ENCODE measurements around the gene PEX12. TPM values are rescaled to one million over a fixed set of nuclear protein-coding genes. Genes with fewer than 3 reads are reported as not detected.

PEX12 gene
- total RNA-seq, 1 experiment from 2014 or later = 5.8 TPM

GRCh38 chr17:35609831-35610230 lies 31.5 kb upstream of the PEX12 start:
- ChIA-PET CTCF (interaction anchor here (0.7 kb wide), 1 partner anchor 9 kb away, joined by 11 read pairs; no protein-coding TSS in a partner anchor), POLR2A (ENCODE audit: unreplicated experiment) (no interaction called here)
- Histone ChIP-seq H3K4me1 (replicated peaks; ENCODE audit: insufficient read depth) (no peaks in the 10 kb centered on the region), H3K4me2 (no peak overlapping the region), H3K36me3 (ENCODE audit: low read depth) (peaks cover 13% of the 10 kb centered on the region; the same call in 1 of the 2 replicates), H2AFZ (no peak overlapping the region), H3F3A (ENCODE audit: insufficient read depth, low read depth) (no peaks in the 10 kb centered on the region), H3K9me3 (ENCODE audit: insufficient read depth, low read depth) (no peaks in the 10 kb centered on the region), H3K4me3 (no peak overlapping the region), H4K20me1 (ENCODE audit: insufficient read depth) (peaks cover 7% of the 10 kb centered on the region; the same call in 1 of the 2 replicates), H3K9me2 (ENCODE audit: insufficient read depth) (no peaks in the 10 kb centered on the region), H3K27ac (no peak overlapping the region), H3K79me2 (ENCODE audit: low read depth) (no peaks in the 10 kb centered on the region), H3K27me3 (ENCODE audit: insufficient read depth, low read depth) (no peaks in the 10 kb centered on the region)
- intact Hi-C loops (cut with micrococcal nuclease; ENCODE audit: unreplicated experiment) = loop anchor here (10.0 kb wide), 1 partner anchor 195 kb away; the partner anchor contains the start of gene TAF15
- BruUV-seq (replicated peaks) = no TSS peak
- TF ChIP-seq EZH2 (IDR thresholded peaks at IDR 0.05; ENCODE audit: low read depth) = no peak
- TF ChIP-seq CTCF (conservative IDR thresholded peaks at IDR 0.05) = no peak
- no peak for DNase-seq

- peaks cover 4% of the 10 kb centered on the region; the same call in 1 of the 2 replicates for H4K20me1 ChIP-seq (ENCODE audit: insufficient read depth)
- ChIA-PET POLR2A (ENCODE audit: unreplicated experiment) (no interaction called here), CTCF (no interaction called here)
- no peaks in the 10 kb centered on the region for H3K79me2 ChIP-seq (ENCODE audit: low read depth)
- no peak overlapping the region for H3K27ac ChIP-seq
- no peak for DNase-seq
- H3F3A ChIP-seq (ENCODE audit: insufficient read depth, low read depth) = no peaks in the 10 kb centered on the region
- no peak overlapping the region for H3K4me2 ChIP-seq
- no peak overlapping the region for H3K4me3 ChIP-seq
- H2AFZ ChIP-seq = no peak overlapping the region
- H3K27me3 ChIP-seq (ENCODE audit: insufficient read depth, low read depth) = no peaks in the 10 kb centered on the region
- no TSS peak for BruUV-seq (replicated peaks)
- TF ChIP-seq CTCF (conservative IDR thresholded peaks at IDR 0.05) = no peak
- TF ChIP-seq EZH2 (IDR thresholded peaks at IDR 0.05; ENCODE audit: low read depth) = no peak
- no peaks in the 10 kb centered on the region for H3K9me3 ChIP-seq (ENCODE audit: insufficient read depth, low read depth)
- H3K9me2 ChIP-seq (ENCODE audit: insufficient read depth) = no peaks in the 10 kb centered on the region
- H3K4me1 ChIP-seq (replicated peaks; ENCODE audit: insufficient read depth) = no peaks in the 10 kb centered on the region
- intact Hi-C loops (cut with micrococcal nuclease; ENCODE audit: unreplicated experiment) = no loop called here
- H3K36me3 ChIP-seq (ENCODE audit: low read depth) = peaks cover 10% of the 10 kb centered on the region; the same call in 1 of the 2 replicates
Observed at GRCh38 chr17:35607239-35607847, 29.0 kb upstream of the PEX12 start.

- no peaks in the 10 kb centered on the region for H3K9me3 ChIP-seq (ENCODE audit: insufficient read depth, low read depth)
- CTCF ChIA-PET = no interaction called here
- intact Hi-C loops (cut with micrococcal nuclease; ENCODE audit: unreplicated experiment) = no loop called here
- H3K4me3 ChIP-seq = no peak overlapping the region
- TF ChIP-seq CTCF (conservative IDR thresholded peaks at IDR 0.05) = no peak
- TF ChIP-seq EZH2 (IDR thresholded peaks at IDR 0.05; ENCODE audit: low read depth) = no peak
- POLR2A ChIA-PET (ENCODE audit: unreplicated experiment) = interaction anchor here (0.6 kb wide), 1 partner anchor 161 kb away, joined by 9 read pairs; no protein-coding TSS in a partner anchor
- H3F3A ChIP-seq (ENCODE audit: insufficient read depth, low read depth) = no peaks in the 10 kb centered on the region
- no peak for DNase-seq
- no peaks in the 10 kb centered on the region for H3K27me3 ChIP-seq (ENCODE audit: insufficient read depth, low read depth)
- peaks cover 14% of the 10 kb centered on the region for H3K36me3 ChIP-seq (ENCODE audit: low read depth)
- H3K4me2 ChIP-seq = no peak overlapping the region
- no TSS peak for BruUV-seq (replicated peaks)
- H3K9me2 ChIP-seq (ENCODE audit: insufficient read depth) = no peaks in the 10 kb centered on the region
- no peaks in the 10 kb centered on the region for H3K79me2 ChIP-seq (ENCODE audit: low read depth)
- no peak overlapping the region for H3K27ac ChIP-seq
- H2AFZ ChIP-seq = no peak overlapping the region
- peaks cover 12% of the 10 kb centered on the region for H4K20me1 ChIP-seq (ENCODE audit: insufficient read depth)
- no peaks in the 10 kb centered on the region for H3K4me1 ChIP-seq (replicated peaks; ENCODE audit: insufficient read depth)
Observed at GRCh38 chr17:35605678-35606077, 27.3 kb upstream of the PEX12 start.

Data from PC-9 (cell line).